B cell (primary cell): ENCODE measurements around the gene CTPS2. TPM values are rescaled to one million over a fixed set of nuclear protein-coding genes. Genes with fewer than 3 reads are reported as not detected.

ENCODE experiments used
- ATAC-seq: fragments of 200-7000 bp; cut with Tn5 transposase; one replicate; pipeline ENCODE4 v1.10.0; 2021; ENCODE audit warnings: low read depth, mild to moderate bottlenecking, moderate number of reproducible peaks, moderate library complexity
- CTCF ChIA-PET: fragments of 350-600 bp; sonication (Branson Sonifier 250); formaldehyde crosslinking; loops from one replicate; lab custom pipeline; 2021; ENCODE audit warnings: antibody characterized with exemption, inconsistent platforms; lab: Charles Lee
- POLR2A ChIA-PET: fragments of 350-600 bp; sonication (Branson Sonifier 250); formaldehyde crosslinking; loops from one replicate; lab custom pipeline; 2021; ENCODE audit warnings: antibody characterized with exemption; lab: Charles Lee
- DNase-seq: peaks from one replicate; pipeline ENCODE4 v3.0.0; 2013
- H2AFZ ChIP-seq: 2 replicates; pipeline ENCODE4 v1.6.1; 2012; ENCODE audit warnings: mild to moderate bottlenecking, low read depth, low read length; ENCODE audit not compliant: insufficient read depth, poor library complexity, severe bottlenecking
- H3K27ac ChIP-seq, 2 donors: 1 replicate in 1 of 2; 2 replicates in 1 of 2; pipeline ENCODE4 v1.5.1; 2012 to 2013; ENCODE audit warnings: low read length in 2 of 2, mild to moderate bottlenecking in 2 of 2, moderate library complexity in 1 of 2
- H3K27me3 ChIP-seq, 4 experiments: fragments of 200-600 bp in 1 of 4; sonication (generic) in 1 of 4; replicated peaks in 1 of 4; 1 replicate in 2 of 4; 2 replicates in 2 of 4; pipeline versions ENCODE4 v1.6.1 to v1.7.0; 2013 to 2016; ENCODE audit warnings: low read length in 3 of 4, mild to moderate bottlenecking in 2 of 4, mixed read lengths in 1 of 4, moderate library complexity in 1 of 4; ENCODE audit not compliant: insufficient read depth in 4 of 4, control insufficient read depth in 3 of 4; ENCODE audit errors: control extremely low read depth in 1 of 4
- H3K36me3 ChIP-seq, 2 experiments: replicated peaks in 1 of 2; 1 replicate in 1 of 2; 2 replicates in 1 of 2; pipeline versions ENCODE4 v1.6.1 to v1.7.1; 2013; ENCODE audit warnings: low read length in 1 of 2; ENCODE audit not compliant: insufficient read depth in 2 of 2, control insufficient read depth in 1 of 2; ENCODE audit errors: control extremely low read depth in 1 of 2, extremely low read depth in 1 of 2
- H3K4me1 ChIP-seq, 2 donors: fragments of 200-600 bp in 1 of 2; sonication (generic) in 1 of 2; 1 replicate in 1 of 2; 2 replicates in 1 of 2; pipeline versions ENCODE4 v1.5.1 to v1.6.1; 2013 to 2017; ENCODE audit warnings: low read length in 2 of 2; ENCODE audit not compliant: control insufficient read depth in 2 of 2, insufficient read depth in 2 of 2
- H3K4me2 ChIP-seq: replicated peaks from 2 replicates; pipeline ENCODE3; 2012; ENCODE audit warnings: mild to moderate bottlenecking, low read depth, low read length; ENCODE audit not compliant: poor library complexity, severe bottlenecking
- H3K4me3 ChIP-seq, 5 experiments: fragments of 200-600 bp in 1 of 5; sonication (generic) in 1 of 5; 1 replicate in 3 of 5; 2 replicates in 2 of 5; pipeline versions ENCODE4 v1.5.1 to v1.7.0; 2011 to 2016; ENCODE audit warnings: low read length in 4 of 5, mild to moderate bottlenecking in 4 of 5, low read depth in 2 of 5, control low read depth in 1 of 5, moderate library complexity in 1 of 5; ENCODE audit not compliant: insufficient read depth in 1 of 5; ENCODE audit errors: control extremely low read depth in 1 of 5, extremely low read depth in 1 of 5
- H3K79me2 ChIP-seq: fragments of 200-600 bp; sonication (generic); one replicate; pipeline ENCODE4 v1.6.0; 2016; ENCODE audit warnings: low read length; ENCODE audit not compliant: control insufficient read depth, insufficient read depth
- H3K9ac ChIP-seq: fragments of 200-600 bp; sonication (generic); 2 replicates; pipeline ENCODE4 v1.6.1; 2017; ENCODE audit warnings: mild to moderate bottlenecking, low read length, moderate library complexity
- H3K9me3 ChIP-seq, 3 donors: one replicate each; pipeline versions ENCODE4 v1.6.1 to v1.7.1; 2013; ENCODE audit warnings: low read length in 2 of 3; ENCODE audit not compliant: control insufficient read depth in 2 of 3, insufficient read depth in 1 of 3; ENCODE audit errors: control extremely low read depth in 1 of 3
- H4K20me1 ChIP-seq: 2 replicates; pipeline ENCODE4 v1.6.0; 2012; ENCODE audit warnings: mild to moderate bottlenecking, low read length; ENCODE audit not compliant: insufficient read depth, control insufficient read depth, poor library complexity, severe bottlenecking
- H3K27ac Mint-ChIP-seq: one replicate; pipeline ENCODE4 v1.8.0; 2021; ENCODE audit warnings: mixed read lengths
- H3K27me3 Mint-ChIP-seq: one replicate; pipeline ENCODE4 v1.8.0; 2021; ENCODE audit warnings: mixed read lengths
- H3K4me1 Mint-ChIP-seq: one replicate; pipeline ENCODE4 v1.8.0; 2021; ENCODE audit warnings: mixed read lengths
- H3K4me3 Mint-ChIP-seq: one replicate; pipeline ENCODE4 v1.8.0; 2021; ENCODE audit warnings: mixed read lengths
- H3K9me3 Mint-ChIP-seq: one replicate; pipeline ENCODE4 v1.8.0; 2022; ENCODE audit warnings: mixed read lengths; ENCODE audit not compliant: insufficient read depth
- CTCF ChIP-seq: fragments of 200-600 bp; IDR thresholded peaks from one replicate; pipeline ENCODE4 v1.8.0; 2022; ENCODE audit warnings: antibody characterized with exemption, mild to moderate bottlenecking
- EZH2 ChIP-seq: IDR thresholded peaks from 2 replicates; pipeline ENCODE4 v1.6.1; 2012; ENCODE audit warnings: borderline replicate concordance, low read depth, mild to moderate bottlenecking, moderate library complexity, low read length; ENCODE audit not compliant: insufficient read depth, poor library complexity, severe bottlenecking
- WGBS: methylation state at CpG from one replicate; pipeline ENCODE4 v1.1.5; 2013; ENCODE audit warnings: missing lambda C conversion rate; ENCODE audit not compliant: insufficient coverage; 5-methylcytosine and 5-hydroxymethylcytosine counted together
- intact Hi-C: fragments of 100-400 bp; cut with micrococcal nuclease; formaldehyde crosslinking; loops from one replicate; pipeline ENCODE4 v1.10.0; 2022
- polyA plus RNA-seq: library from polyadenylated mRNA; depleted of rRNA; stranded (reverse); fragments of >200 nt; gene quantifications from 2 replicates; pipeline ENCODE4 v1.2.3, GENCODE V29; 2012
- total RNA-seq, 2 donors: library from RNA; stranded (reverse); fragments of 120-200 nt in 1 of 2; gene quantifications; 1 replicate in 1 of 2; 2 replicates in 1 of 2; pipeline versions ENCODE4 v1.2.3 to v1.2.4, GENCODE V29; 2013 to 2022

Gene CTPS2
- total and polyA plus RNA-seq, 2 donors (not counting 1 experiment from before 2014, with no cell fraction given): 2.5 to 11.7 TPM

- Mint-ChIP-seq H3K4me3 (no peak overlapping the region), H3K4me1 (no peaks in the 10 kb centered on the region), H3K27me3 (no peaks in the 10 kb centered on the region), H3K9me3 (no peaks in the 10 kb centered on the region), H3K27ac (no peak overlapping the region)
- Histone ChIP-seq H3K9ac (no peak overlapping the region), H3K27ac (no peak overlapping the region), H3K4me1 (no peaks in the 10 kb centered on the region), H3K27me3 (no peaks in the 10 kb centered on the region), H3K9me3 (no peaks in the 10 kb centered on the region), H4K20me1 (no peaks in the 10 kb centered on the region), H3K4me2 (no peak overlapping the region), H3K36me3 (no peaks in the 10 kb centered on the region), H3K4me3 (no peak overlapping the region), H3K79me2 (no peaks in the 10 kb centered on the region), H2AFZ (no peak overlapping the region)
- POLR2A ChIA-PET: no interaction called here
- ATAC-seq: no peak
- CTCF ChIA-PET: no interaction called here
- DNase-seq: no peak
- TF ChIP-seq EZH2 (no peak), CTCF (no peak)
- intact Hi-C loops: no loop called here
- no CpG with 5 or more reads among the region's 2 CpGs for WGBS
Measured at GRCh38 chrX:16661495-16661894, 51.0 kb downstream of the CTPS2 start.

- no peak overlapping the region for H3K27ac ChIP-seq
- H3K4me2 ChIP-seq: no peak overlapping the region
- Mint-ChIP-seq H3K4me3 (no peak overlapping the region), H3K4me1 (no peaks in the 10 kb centered on the region), H3K27ac (no peak overlapping the region), H3K27me3 (no peaks in the 10 kb centered on the region), H3K9me3 (no peaks in the 10 kb centered on the region)
- H3K36me3 ChIP-seq: no peaks in the 10 kb centered on the region
- TF ChIP-seq EZH2: no peak
- no peaks in the 10 kb centered on the region for H4K20me1 ChIP-seq
- DNase-seq: no peak
- no peaks in the 10 kb centered on the region for H3K4me1 ChIP-seq
- intact Hi-C loops: no loop called here
- ChIA-PET POLR2A (no interaction called here), CTCF (no interaction called here)
- H3K9me3 ChIP-seq: no peaks in the 10 kb centered on the region
- no CpG with 5 or more reads among the region's 1 CpG for WGBS
- H3K4me3 ChIP-seq: no peak overlapping the region
- no peaks in the 10 kb centered on the region for H3K79me2 ChIP-seq
- H3K27me3 ChIP-seq: no peaks in the 10 kb centered on the region
- H3K9ac ChIP-seq: no peak overlapping the region
- H2AFZ ChIP-seq: no peak overlapping the region
- ATAC-seq: no peak
Measured at GRCh38 chrX:16659321-16659720, 53.1 kb downstream of the CTPS2 start.
